Stomach (tissue), 9 donors: ENCODE results near the gene KLK11. TPM values are rescaled to one million over a fixed set of nuclear protein-coding genes. Genes with fewer than 3 reads are reported as not detected.
A peak's percentile ranks its signal among the peaks of the same experiment; 100 is the strongest.

Source experiments
- DNase-seq, 2 donors: peaks; one replicate each; pipeline versions ENCODE4 v3.0.0 to v3.0.0-alpha.2; 2013 to 2019
- H3K27ac ChIP-seq, 5 donors: fragments of 200-600 bp in 4 of 5; sonication (generic) in 4 of 5; one replicate each; pipeline ENCODE4 v1.5.1; 2013 to 2019; ENCODE audit warnings: mild to moderate bottlenecking in 1 of 5, moderate library complexity in 1 of 5
- H3K27me3 ChIP-seq, 3 donors: fragments of 200-600 bp; sonication (generic); one replicate each; pipeline ENCODE4 v1.5.1; 2017 to 2019; ENCODE audit warnings: mixed run types in 1 of 3
- H3K36me3 ChIP-seq, 4 donors: fragments of 200-600 bp; sonication (generic); 1 replicate in 3 of 4; 2 replicates in 1 of 4; pipeline ENCODE4 v1.5.1; 2016 to 2019
- H3K4me1 ChIP-seq, 4 donors: fragments of 200-600 bp; sonication (generic); one replicate each; pipeline ENCODE4 v1.5.1; 2016 to 2019
- H3K4me3 ChIP-seq, 4 donors: fragments of 200-600 bp; sonication (generic) in 3 of 4; one replicate each; pipeline ENCODE4 v1.5.1; 2016 to 2019; ENCODE audit warnings: mild to moderate bottlenecking in 1 of 4
- H3K9me3 ChIP-seq, 4 donors: fragments of 200-600 bp; sonication (generic); one replicate each; pipeline ENCODE4 v1.5.1; 2016 to 2019
- CTCF ChIP-seq, 7 experiments: fragments of 450-650 bp in 4 of 7; fragments of 200-600 bp in 3 of 7; sonication (generic) in 3 of 7; IDR thresholded peaks; one replicate each; pipeline ENCODE4 v1.5.1; 2016 to 2019; ENCODE audit warnings: antibody characterized with exemption in 7 of 7, control low read depth in 2 of 7, mild to moderate bottlenecking in 1 of 7
- EP300 ChIP-seq: sonication (generic); formaldehyde crosslinking; IDR thresholded peaks from one replicate; pipeline ENCODE4 v1.6.1; 2017; ENCODE audit warnings: antibody characterized with exemption
- POLR2A ChIP-seq, 4 donors: fragments of 450-650 bp; IDR thresholded peaks; one replicate each; pipeline ENCODE4 v1.6.1; 2016; ENCODE audit warnings: antibody characterized with exemption in 4 of 4, control low read depth in 2 of 4, mild to moderate bottlenecking in 1 of 4, moderate library complexity in 1 of 4
- POLR2AphosphoS5 ChIP-seq, 3 donors: sonication (generic); formaldehyde crosslinking; IDR thresholded peaks; one replicate each; pipeline ENCODE4 v1.6.1; 2016; ENCODE audit warnings: antibody characterized with exemption in 3 of 3
- WGBS, 5 donors: extraction: QIAGEN DNeasy Blood & Tissue Kit in 3 of 5; methylation state at CpG; one replicate each; pipeline versions ENCODE4 v1.1.5 to v1.1.7; 2013 to 2018; 5-methylcytosine and 5-hydroxymethylcytosine counted together
- intact Hi-C: fragments of 100-400 bp; cut with DNase I; formaldehyde crosslinking; loops from one replicate; pipeline ENCODE4 v1.15.1; 2023; ENCODE audit warnings: low total_unique reads
- polyA plus RNA-seq, 3 donors: library from polyadenylated mRNA; stranded (reverse); fragments of 200-250 nt; gene quantifications; one replicate each; pipeline ENCODE4 v1.2.3, GENCODE V29; 2013
- total RNA-seq, 5 donors: library from RNA; depleted of rRNA; stranded (reverse); fragments of >200 nt; gene quantifications; one replicate each; pipeline versions ENCODE4 v1.1.0 to v1.2.3, GENCODE V29; 2014 to 2016
- donor health status: healthy with polysubstance abuse.
- donor health status: Bipolar disorder and iron deficiency.
- donor health status: healthy.

The KLK11 gene
- total and polyA plus RNA-seq, 8 donors = 1.8 to 152 (median 41.1) TPM; not detected in 1

GRCh38 chr19:51060973-51061372 lies 34.6 kb upstream of the KLK11 start:
- Histone ChIP-seq H3K4me3 (no peak overlapping the region), H3K4me1 (peaks cover 10 to 18% (median 13%) of the 10 kb centered on the region in 4 donors), H3K36me3 (no peaks in the 10 kb centered on the region), H3K27me3 (peaks cover 6 to 45% (median 11%) of the 10 kb centered on the region in 3 donors), H3K27ac (no peak overlapping the region), H3K9me3 (no peaks in the 10 kb centered on the region)
- 0 to 41% (median 0%) methylated on average over 1 of the region's 1 CpG for WGBS, 5 donors
- DNase-seq = no peak
- intact Hi-C loops = no loop called here
- no peak for TF ChIP-seq POLR2A (IDR thresholded peaks at IDR 0.05)
- TF ChIP-seq CTCF (IDR thresholded peaks at IDR 0.05) = no peak

- peaks cover 7 to 14% (median 9%) of the 10 kb centered on the region in 4 donors for H3K4me1 ChIP-seq
- TF ChIP-seq EP300 = no peak
- no peak for TF ChIP-seq CTCF (IDR thresholded peaks at IDR 0.05)
- no peak for TF ChIP-seq POLR2A (IDR thresholded peaks at IDR 0.05)
- TF ChIP-seq POLR2AphosphoS5 (IDR thresholded peaks at IDR 0.05) = no peak
These were observed 33.9 kb upstream of the KLK11 start for GRCh38 chr19:51060336-51060735.

GRCh38 chr19:51059715-51060114 lies 33.3 kb upstream of the KLK11 start:
- Histone ChIP-seq H3K36me3 (no peaks in the 10 kb centered on the region), H3K4me3 (no peak overlapping the region), H3K4me1 (peaks cover 1 to 8% (median 3%) of the 10 kb centered on the region in 4 donors), H3K27me3 (peaks cover 3 to 34% (median 4%) of the 10 kb centered on the region in 3 donors), H3K9me3 (no peaks in the 10 kb centered on the region), H3K27ac (no peak overlapping the region)
- peak in 1 of 2 donors; percentile 17 for DNase-seq
- 67 to 84% (median 77%) methylated on average over 7 of the region's 7 CpGs for WGBS, 5 donors
- TF ChIP-seq CTCF (IDR thresholded peaks at IDR 0.05) = no peak
- TF ChIP-seq POLR2AphosphoS5 (IDR thresholded peaks at IDR 0.05) = no peak
- no peak for TF ChIP-seq EP300
- no peak for TF ChIP-seq POLR2A (IDR thresholded peaks at IDR 0.05)
- intact Hi-C loops = no loop called here

More at GRCh38 chr19:51060336-51060735, 33.9 kb upstream of the KLK11 start:
- Histone ChIP-seq H3K27ac (no peak overlapping the region), H3K27me3 (peaks cover 6 to 39% (median 8%) of the 10 kb centered on the region in 3 donors), H3K36me3 (no peaks in the 10 kb centered on the region), H3K9me3 (no peaks in the 10 kb centered on the region), H3K4me3 (no peak overlapping the region)
- intact Hi-C loops = no loop called here
- 64 to 81% (median 69%) methylated on average over 4 of the region's 4 CpGs for WGBS, 5 donors
- peak in 1 of 2 donors; percentile 17 for DNase-seq

- intact Hi-C loops = no loop called here
- DNase-seq = no peak
- Histone ChIP-seq H3K4me1 (no peaks in the 10 kb centered on the region), H3K36me3 (no peaks in the 10 kb centered on the region), H3K9me3 (no peaks in the 10 kb centered on the region), H3K27me3 (peaks cover 0 to 34% (median 0%) of the 10 kb centered on the region in 3 donors), H3K4me3 (no peak overlapping the region), H3K27ac (no peak overlapping the region)
- TF ChIP-seq POLR2AphosphoS5 (IDR thresholded peaks at IDR 0.05) (no peak), EP300 (no peak), CTCF (IDR thresholded peaks at IDR 0.05) (no peak), POLR2A (IDR thresholded peaks at IDR 0.05) (no peak)
These were observed 29.4 kb upstream of the KLK11 start for GRCh38 chr19:51055866-51056265.
